Gastroesophageal sphincter (tissue), 3 donors: ENCODE results near the gene PPP1R16B.

ENCODE experiments used
- CTCF ChIP-seq, 4 experiments: fragments of 200-600 bp in 2 of 4; fragments of 450-650 bp in 2 of 4; sonication (generic) in 1 of 4; IDR thresholded peaks; one replicate each; pipeline ENCODE4 v1.5.1; 2017 to 2019; ENCODE audit warnings: antibody characterized with exemption in 4 of 4, mild to moderate bottlenecking in 2 of 4, moderate library complexity in 2 of 4
- EP300 ChIP-seq: sonication (generic); formaldehyde crosslinking; IDR thresholded peaks from one replicate; pipeline ENCODE4 v1.6.1; 2017; ENCODE audit warnings: antibody characterized with exemption, mild to moderate bottlenecking
- POLR2A ChIP-seq, 2 donors: fragments of 450-650 bp; IDR thresholded peaks; one replicate each; pipeline ENCODE4 v1.6.1; 2017; ENCODE audit warnings: antibody characterized with exemption in 2 of 2, mild to moderate bottlenecking in 2 of 2, moderate library complexity in 1 of 2
- POLR2AphosphoS5 ChIP-seq: sonication (generic); formaldehyde crosslinking; IDR thresholded peaks from one replicate; pipeline ENCODE4 v1.6.1; 2017; ENCODE audit warnings: antibody characterized with exemption

- TF ChIP-seq CTCF (IDR thresholded peaks at IDR 0.05) (no peak), POLR2A (IDR thresholded peaks at IDR 0.05) (no peak), EP300 (no peak), POLR2AphosphoS5 (no peak)
Measured at GRCh38 chr20:38907918-38908677, 102.6 kb downstream of the PPP1R16B start.
